Type B pancreatic cell (in vitro differentiated cells): ENCODE measurements around the gene PDE1A. TPM values are rescaled to one million over a fixed set of nuclear protein-coding genes. Genes with fewer than 3 reads are reported as not detected.

Experiments used
- DNase-seq: peaks from one replicate; pipeline ENCODE4 v3.0.0; 2021; ENCODE audit warnings: mixed read lengths; ENCODE audit not compliant: unreplicated experiment; ENCODE audit errors: extremely low spot score
- H3K27ac Mint-ChIP-seq: 2 replicates; pipeline ENCODE4 v1.8.0; 2021; ENCODE audit warnings: mild to moderate bottlenecking, mixed read lengths
- H3K27me3 Mint-ChIP-seq: 2 replicates; pipeline ENCODE4 v1.8.0; 2021; ENCODE audit warnings: mixed read lengths
- H3K36me3 Mint-ChIP-seq: 2 replicates; pipeline ENCODE4 v1.8.0; 2021; ENCODE audit warnings: mixed read lengths
- H3K4me1 Mint-ChIP-seq: one replicate; pipeline ENCODE4 v1.8.0; 2021; ENCODE audit warnings: mixed read lengths; ENCODE audit not compliant: unreplicated experiment
- H3K4me3 Mint-ChIP-seq: 2 replicates; pipeline ENCODE4 v1.8.0; 2021; ENCODE audit warnings: mild to moderate bottlenecking, mixed read lengths
- H3K9me3 Mint-ChIP-seq: 2 replicates; pipeline ENCODE4 v1.8.0; 2021; ENCODE audit warnings: mixed read lengths
- long read RNA-seq: library from polyadenylated mRNA; unstranded; transcript quantifications from one replicate; pipeline ENCODE4 v2.0.0, GENCODE V29; 2020
- total RNA-seq: library from RNA; stranded (reverse); gene quantifications from 2 replicates; pipeline ENCODE4 v1.2.1, GENCODE V29; 2021; ENCODE audit warnings: low replicate concordance
- TF ChIP-seq, protein P1 (sequence below): fragments of 200-600 bp; sonication (generic); conservative IDR thresholded peaks from 2 replicates; pipeline ENCODE4 v1.5.0; 2021; ENCODE audit warnings: antibody characterized with exemption, mild to moderate bottlenecking

Gene PDE1A
- 1.3 and 3.6 TPM in 2 replicates for total RNA-seq
- long read RNA-seq, transcript PDE1A-201 (14 exons, 2,338 nt): major isoform, 5 of 5 reads
- long read RNA-seq, partial matches to known transcripts: 0 of 5 reads
- long read RNA-seq, other reads (novel, unspliced or antisense): 0 of 5 reads

DNA sequence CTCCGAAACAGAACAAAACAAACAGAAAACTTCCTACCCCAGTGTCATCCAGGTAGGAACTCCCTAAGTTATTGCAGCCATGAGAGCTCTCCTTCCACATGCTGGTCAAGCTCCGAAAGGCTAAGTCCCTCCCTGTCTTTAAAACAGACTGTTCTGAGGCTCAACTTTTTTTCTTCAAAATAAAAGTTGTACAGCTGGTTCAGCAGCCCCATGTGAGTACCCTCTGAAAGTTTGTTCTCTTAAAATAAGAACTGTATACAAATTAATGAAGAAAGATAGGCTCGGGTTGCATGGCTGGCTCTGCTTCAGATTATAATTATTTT lies at the start of gene PDE1A:
Gene PDE1A, minus strand, starts transcription at position 119 of the 323 bp plus-strand sequence.
- Mint-ChIP-seq H3K9me3 (peaks cover 4% of the 10 kb centered on the region), H3K36me3 (no peaks in the 10 kb centered on the region), H3K27ac (no peak within 1 kb of the TSS), H3K4me1 (peaks cover 10% of the 10 kb centered on the region), H3K27me3 (no peaks in the 10 kb centered on the region), H3K4me3 (peak within 1 kb of the TSS; percentile 17)
- DNase-seq: no peak
- TF ChIP-seq, protein P1, sequence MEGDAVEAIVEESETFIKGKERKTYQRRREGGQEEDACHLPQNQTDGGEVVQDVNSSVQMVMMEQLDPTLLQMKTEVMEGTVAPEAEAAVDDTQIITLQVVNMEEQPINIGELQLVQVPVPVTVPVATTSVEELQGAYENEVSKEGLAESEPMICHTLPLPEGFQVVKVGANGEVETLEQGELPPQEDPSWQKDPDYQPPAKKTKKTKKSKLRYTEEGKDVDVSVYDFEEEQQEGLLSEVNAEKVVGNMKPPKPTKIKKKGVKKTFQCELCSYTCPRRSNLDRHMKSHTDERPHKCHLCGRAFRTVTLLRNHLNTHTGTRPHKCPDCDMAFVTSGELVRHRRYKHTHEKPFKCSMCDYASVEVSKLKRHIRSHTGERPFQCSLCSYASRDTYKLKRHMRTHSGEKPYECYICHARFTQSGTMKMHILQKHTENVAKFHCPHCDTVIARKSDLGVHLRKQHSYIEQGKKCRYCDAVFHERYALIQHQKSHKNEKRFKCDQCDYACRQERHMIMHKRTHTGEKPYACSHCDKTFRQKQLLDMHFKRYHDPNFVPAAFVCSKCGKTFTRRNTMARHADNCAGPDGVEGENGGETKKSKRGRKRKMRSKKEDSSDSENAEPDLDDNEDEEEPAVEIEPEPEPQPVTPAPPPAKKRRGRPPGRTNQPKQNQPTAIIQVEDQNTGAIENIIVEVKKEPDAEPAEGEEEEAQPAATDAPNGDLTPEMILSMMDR: no peak

GRCh38 chr2:182473635-182474034 lies 46.8 kb upstream of the PDE1A start:
- H3K27ac Mint-ChIP-seq: no peak overlapping the region
- no peak overlapping the region for H3K4me3 Mint-ChIP-seq
- no peak for DNase-seq
- H3K9me3 Mint-ChIP-seq: no peaks in the 10 kb centered on the region
- H3K36me3 Mint-ChIP-seq: no peaks in the 10 kb centered on the region
- no peaks in the 10 kb centered on the region for H3K4me1 Mint-ChIP-seq
- TF ChIP-seq, protein P1: no peak
- H3K27me3 Mint-ChIP-seq: no peaks in the 10 kb centered on the region

DNA sequence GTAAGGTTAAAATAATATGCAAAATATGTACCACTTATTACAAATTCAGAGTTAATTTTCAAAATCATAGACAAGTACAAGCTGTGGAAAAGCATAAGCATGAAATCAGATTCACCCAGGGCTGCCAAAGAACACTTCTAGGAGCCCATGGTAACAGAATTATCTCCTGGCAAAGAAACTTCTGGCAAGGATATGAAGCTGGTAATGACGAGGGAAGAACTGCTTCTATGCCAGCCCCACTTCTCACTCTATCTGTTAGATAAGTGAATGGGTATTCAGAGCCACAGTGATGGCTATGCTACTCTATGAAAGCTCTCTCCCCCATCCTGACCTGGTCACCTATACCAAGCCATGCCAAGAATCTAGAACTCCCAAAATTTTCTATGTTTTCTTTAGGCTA lies 36.9 kb upstream of the PDE1A start:
- Mint-ChIP-seq H3K36me3 (no peaks in the 10 kb centered on the region), H3K27me3 (no peaks in the 10 kb centered on the region), H3K4me3 (no peak overlapping the region), H3K4me1 (no peaks in the 10 kb centered on the region), H3K9me3 (no peaks in the 10 kb centered on the region), H3K27ac (no peak overlapping the region)
- no peak for DNase-seq
- TF ChIP-seq, protein P1: no peak

GRCh38 chr2:182456784-182457183 lies 29.9 kb upstream of the PDE1A start:
- H3K4me3 Mint-ChIP-seq: no peak overlapping the region
- H3K4me1 Mint-ChIP-seq: no peaks in the 10 kb centered on the region
- no peak overlapping the region for H3K27ac Mint-ChIP-seq
- H3K27me3 Mint-ChIP-seq: no peaks in the 10 kb centered on the region
- no peak for DNase-seq
- no peaks in the 10 kb centered on the region for H3K9me3 Mint-ChIP-seq
- no peaks in the 10 kb centered on the region for H3K36me3 Mint-ChIP-seq
- TF ChIP-seq, protein P1: no peak

- Mint-ChIP-seq H3K36me3 (no peaks in the 10 kb centered on the region), H3K27ac (no peak overlapping the region), H3K27me3 (no peaks in the 10 kb centered on the region), H3K4me1 (no peaks in the 10 kb centered on the region), H3K9me3 (no peaks in the 10 kb centered on the region), H3K4me3 (no peak overlapping the region)
- TF ChIP-seq, protein P1: no peak
- DNase-seq: no peak
Observed at GRCh38 chr2:182452456-182452990, 25.7 kb upstream of the PDE1A start.
